Measurements from ENCODE around the gene BCAR3. TPM values are rescaled to one million over a fixed set of nuclear protein-coding genes. Genes with fewer than 3 reads are reported as not detected.
A peak's percentile ranks its signal among the peaks of the same experiment; 100 is the strongest.
"Not testable (repeated sequence)": the region's sequence is repeated elsewhere in the genome, so short reads cannot be mapped to it uniquely, and the experiment has no call there.

Gene BCAR3
- total RNA-seq, 4 donors from 2014 or later = 15.9 to 49.6 (median 30.8) TPM

DNA sequence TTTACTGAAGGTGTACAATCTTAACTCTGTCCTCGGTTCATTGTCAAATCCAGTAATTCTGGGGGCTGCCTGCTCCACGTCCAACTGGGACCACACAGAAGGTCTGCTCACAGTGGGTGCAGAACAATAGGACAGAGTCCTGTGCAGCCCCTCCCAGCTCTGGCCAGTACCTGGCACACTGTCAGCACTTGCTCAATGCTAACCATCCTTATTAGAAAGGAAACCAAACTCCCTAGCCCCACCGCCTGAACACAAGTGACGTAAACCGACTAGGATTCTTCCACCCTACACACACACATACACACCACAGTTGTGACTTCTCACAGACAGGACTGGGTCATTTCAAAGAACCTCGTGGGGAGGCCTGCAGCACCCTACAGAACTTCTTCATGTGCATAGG lies 5.2 kb downstream of the BCAR3 start:
- Histone ChIP-seq H3K9me3 (no peaks in the 10 kb centered on the region), H3K27ac (no peak overlapping the region), H3K36me3 (no peaks in the 10 kb centered on the region), H3K4me1 (peaks cover 77% of the 10 kb centered on the region), H3K4me3 (no peak overlapping the region), H3K27me3 (no peaks in the 10 kb centered on the region)
- 74% methylated on average over 6 of the region's 6 CpGs for WGBS
- no peak for TF ChIP-seq CTCF (IDR thresholded peaks at IDR 0.05)
- no peak for TF ChIP-seq POLR2AphosphoS5 (IDR thresholded peaks at IDR 0.05)
- TF ChIP-seq EP300 (IDR thresholded peaks at IDR 0.05) = no peak
- TF ChIP-seq POLR2A (IDR thresholded peaks at IDR 0.05) = no peak
- DNase-seq (ENCODE audit: low spot score in 2 of 2) = no peak

- Histone ChIP-seq H3K27me3 (no peaks in the 10 kb centered on the region), H3K27ac (no peak overlapping the region), H3K4me3 (no peak overlapping the region), H3K4me1 (peaks cover 82% of the 10 kb centered on the region), H3K36me3 (no peaks in the 10 kb centered on the region), H3K9me3 (no peaks in the 10 kb centered on the region)
- DNase-seq (ENCODE audit: low spot score in 2 of 2) = no peak
- TF ChIP-seq EP300 (IDR thresholded peaks at IDR 0.05) (no peak), CTCF (IDR thresholded peaks at IDR 0.05) (no peak), POLR2AphosphoS5 (IDR thresholded peaks at IDR 0.05) (no peak), POLR2A (IDR thresholded peaks at IDR 0.05) (no peak)
- 88% methylated on average over 5 of the region's 5 CpGs for WGBS
Observed at GRCh38 chr1:93675931-93676330, 5.7 kb downstream of the BCAR3 start.

DNA sequence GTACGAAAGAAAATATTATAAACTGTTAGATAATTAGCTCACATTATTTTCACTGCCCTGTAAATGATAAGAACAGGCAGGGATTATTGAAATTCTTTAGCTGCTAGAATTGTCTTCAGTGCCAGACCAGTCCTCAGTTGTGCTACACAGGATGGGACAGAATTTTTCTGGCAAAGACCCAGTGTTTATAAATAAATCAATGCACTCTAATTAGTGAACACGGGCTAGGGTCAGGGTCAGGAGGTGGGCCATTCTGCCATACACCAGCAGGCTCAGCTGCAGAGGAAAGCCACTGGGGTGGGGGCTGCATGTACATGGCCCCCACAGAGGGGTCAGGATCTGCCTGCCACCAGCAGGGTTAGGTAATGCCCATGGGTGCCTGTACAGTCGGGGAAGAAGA lies 6.4 kb downstream of the BCAR3 start:
- no peaks in the 10 kb centered on the region for H3K9me3 ChIP-seq
- DNase-seq (ENCODE audit: low spot score in 2 of 2) = no peak
- H3K36me3 ChIP-seq = no peaks in the 10 kb centered on the region
- H3K27ac ChIP-seq = no peak overlapping the region
- peaks cover 85% of the 10 kb centered on the region for H3K4me1 ChIP-seq
- 63% methylated on average over 3 of the region's 3 CpGs for WGBS
- TF ChIP-seq EP300 (IDR thresholded peaks at IDR 0.05) = no peak
- no peak for TF ChIP-seq CTCF (IDR thresholded peaks at IDR 0.05)
- TF ChIP-seq POLR2A (IDR thresholded peaks at IDR 0.05) = no peak
- TF ChIP-seq POLR2AphosphoS5 (IDR thresholded peaks at IDR 0.05) = no peak
- no peaks in the 10 kb centered on the region for H3K27me3 ChIP-seq
- H3K4me3 ChIP-seq = no peak overlapping the region

- 95% methylated on average over 6 of the region's 6 CpGs for WGBS
- H3K4me1 ChIP-seq = peaks cover 85% of the 10 kb centered on the region
- H3K9me3 ChIP-seq; H3K36me3 ChIP-seq; H3K27ac ChIP-seq; H3K4me3 ChIP-seq; H3K27me3 ChIP-seq; DNase-seq (ENCODE audit: low spot score in 2 of 2): not testable (repeated sequence)
Observed at GRCh38 chr1:93674071-93674470, 7.6 kb downstream of the BCAR3 start.

DNA sequence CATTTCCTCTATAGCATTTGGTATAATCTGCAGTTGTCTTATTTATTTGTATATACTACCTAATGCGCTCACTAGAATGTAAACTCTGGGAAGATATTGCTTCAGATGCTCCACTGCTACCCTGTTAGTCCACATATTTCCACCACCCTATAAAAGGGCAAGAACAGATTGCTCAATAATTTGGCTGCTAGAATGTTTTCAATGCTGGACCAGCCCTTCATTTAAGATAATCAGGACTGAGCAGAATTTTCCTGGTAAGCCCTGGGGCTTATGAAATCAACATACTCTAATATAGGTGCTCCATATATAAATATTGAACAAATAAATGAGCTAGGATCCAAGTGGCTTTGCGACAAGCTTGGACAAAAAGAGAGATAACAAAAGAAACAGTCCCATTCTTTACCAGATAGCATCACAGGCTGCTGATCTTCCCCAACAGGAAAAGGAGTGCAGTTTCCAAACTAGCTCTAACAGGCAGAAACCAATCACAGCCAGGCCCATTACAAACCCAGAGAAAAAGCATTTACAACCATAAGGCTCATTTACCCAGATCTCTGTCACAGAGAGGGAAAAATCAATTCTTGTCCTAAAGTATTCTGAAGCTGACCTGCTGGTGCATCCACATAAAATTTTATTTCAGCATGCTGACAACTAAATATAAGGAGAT lies 8.3 kb downstream of the BCAR3 start:
- H3K4me3 ChIP-seq = no peak overlapping the region
- no peak for TF ChIP-seq EP300 (IDR thresholded peaks at IDR 0.05)
- no peak for TF ChIP-seq POLR2A (IDR thresholded peaks at IDR 0.05)
- TF ChIP-seq CTCF (IDR thresholded peaks at IDR 0.05) = no peak
- peak in 1 of 3 donors; percentile 21 for TF ChIP-seq POLR2AphosphoS5 (IDR thresholded peaks at IDR 0.05)
- H3K9me3 ChIP-seq = no peaks in the 10 kb centered on the region
- H3K27ac ChIP-seq = peak overlapping the region; percentile 74
- H3K36me3 ChIP-seq = no peaks in the 10 kb centered on the region
- no peak for DNase-seq (ENCODE audit: low spot score in 2 of 2)
- H3K4me1 ChIP-seq = peaks cover 92% of the 10 kb centered on the region
- no peaks in the 10 kb centered on the region for H3K27me3 ChIP-seq
- WGBS = 60% methylated on average over 2 of the region's 2 CpGs

Data from suprapubic skin (tissue), 4 donors.